GM13976 (cell line): Measurements from ENCODE around the gene ZDHHC7.

ENCODE experiments used
- DNase-seq: peaks from one replicate; pipeline ENCODE4 v3.0.0; 2012; ENCODE audit warnings: low spot score
- CTCF ChIP-seq: IDR thresholded peaks from 2 replicates; pipeline ENCODE4 v1.5.1; 2012; ENCODE audit warnings: borderline replicate concordance, mild to moderate bottlenecking; ENCODE audit not compliant: insufficient read depth; ENCODE audit errors: extremely low read depth, missing control alignments, control extremely low read depth
- in situ Hi-C: fragments of 300-500 bp; cut with MboI; formaldehyde crosslinking; loops from one replicate; pipeline ENCODE4 v1.12.0; 2022; ENCODE audit warnings: low sequenced_read_pairs, mixed read lengths, inconsistent platforms; ENCODE audit not compliant: unreplicated experiment

ZDHHC7 gene

GRCh38 chr16:84927621-84928591 lies 83.4 kb downstream of the ZDHHC7 start:
- TF ChIP-seq CTCF, result no peak
- DNase-seq, result no peak
- in situ Hi-C loops, result no loop called here

- in situ Hi-C loops, result no loop called here
- TF ChIP-seq CTCF, result no peak
- no peak for DNase-seq
Observed at GRCh38 chr16:84926462-84926861, 84.9 kb downstream of the ZDHHC7 start.

- TF ChIP-seq CTCF, result no peak
- in situ Hi-C loops, result no loop called here
- no peak for DNase-seq
Observed at GRCh38 chr16:84925773-84926372, 85.5 kb downstream of the ZDHHC7 start.

GRCh38 chr16:84925092-84925772 lies 86.1 kb downstream of the ZDHHC7 start:
- in situ Hi-C loops, result no loop called here
- peak; percentile 79 for TF ChIP-seq CTCF
- peak; percentile 82 for DNase-seq

GRCh38 chr16:84924331-84925091 lies 86.8 kb downstream of the ZDHHC7 start:
- in situ Hi-C loops, result no loop called here
- no peak for TF ChIP-seq CTCF
- DNase-seq, result no peak
